Caco-2 (cell line): ENCODE measurements around the gene CFAP46. TPM values are rescaled to one million over a fixed set of nuclear protein-coding genes. Genes with fewer than 3 reads are reported as not detected.

Experiments used
- BruUV-seq: library from RNA; stranded (reverse); fragments of 400-500 nt; replicated peaks from 2 replicates; lab custom pipeline; 2021; lab: Mats Ljungman, UMichigan
- CTCF ChIA-PET: fragments of 300-600 bp; sonication (Branson Sonifier 250); formaldehyde crosslinking; loops from one replicate; lab custom pipeline; 2022; ENCODE audit warnings: antibody characterized with exemption; lab: Charles Lee
- POLR2A ChIA-PET: fragments of 300-600 bp; sonication (Branson Sonifier 250); formaldehyde crosslinking; loops from one replicate; lab custom pipeline; 2022; ENCODE audit warnings: antibody characterized with exemption; lab: Charles Lee
- DNase-seq, 2 experiments: peaks; one replicate each; pipeline versions ENCODE4 v3.0.0 to v3.0.0-alpha.2; 2020 to 2022
- H3K27me3 ChIP-seq: replicated peaks from 2 replicates; pipeline ENCODE4 v1.6.0; 2011; ENCODE audit warnings: low read length; ENCODE audit not compliant: control insufficient read depth, insufficient read depth
- H3K36me3 ChIP-seq: 2 replicates; pipeline ENCODE4 v1.5.1; 2011; ENCODE audit warnings: low read length; ENCODE audit not compliant: control insufficient read depth, insufficient read depth
- H3K4me1 ChIP-seq: fragments of 250-450 bp; sonication (Bioruptor Pico); 2 replicates; pipeline ENCODE4 v1.5.1; 2020; ENCODE audit warnings: mild to moderate bottlenecking
- H3K4me3 ChIP-seq: 2 replicates; pipeline ENCODE4 v1.5.1; 2011; ENCODE audit warnings: low read depth, mild to moderate bottlenecking, control low read depth, low read length
- H3K9me3 ChIP-seq: fragments of 250-450 bp; sonication (Bioruptor Pico); 2 replicates; pipeline ENCODE4 v1.5.1; 2020; ENCODE audit warnings: mild to moderate bottlenecking, moderate library complexity
- H3K27ac Mint-ChIP-seq: one replicate; pipeline ENCODE4 v1.8.0; 2022; ENCODE audit warnings: mixed read lengths; ENCODE audit not compliant: unreplicated experiment
- H3K27me3 Mint-ChIP-seq: one replicate; pipeline ENCODE4 v1.8.0; 2022; ENCODE audit warnings: mixed read lengths; ENCODE audit not compliant: insufficient read depth, unreplicated experiment
- H3K36me3 Mint-ChIP-seq: one replicate; pipeline ENCODE4 v1.8.0; 2022; ENCODE audit warnings: mild to moderate bottlenecking, mixed read lengths; ENCODE audit not compliant: insufficient read depth, unreplicated experiment
- H3K4me1 Mint-ChIP-seq: one replicate; pipeline ENCODE4 v1.8.0; 2022; ENCODE audit warnings: low read depth, mixed read lengths; ENCODE audit not compliant: unreplicated experiment
- H3K4me3 Mint-ChIP-seq: one replicate; pipeline ENCODE4 v1.8.0; 2022; ENCODE audit warnings: mild to moderate bottlenecking, moderate library complexity, mixed read lengths; ENCODE audit not compliant: unreplicated experiment
- H3K9me3 Mint-ChIP-seq: one replicate; pipeline ENCODE4 v1.8.0; 2022; ENCODE audit warnings: mixed read lengths; ENCODE audit not compliant: unreplicated experiment
- intact Hi-C: fragments of 100-400 bp; cut with micrococcal nuclease; formaldehyde crosslinking; loops from one replicate; pipeline ENCODE4 v1.10.0; 2022; ENCODE audit not compliant: unreplicated experiment
- total RNA-seq: library from RNA; stranded (reverse); gene quantifications from 2 replicates; pipeline ENCODE4 v1.2.3, GENCODE V29; 2022
- TF ChIP-seq, protein P1 (sequence below), 2 experiments: fragments of 200-600 bp in 1 of 2; IDR thresholded peaks; 1 replicate in 1 of 2; 2 replicates in 1 of 2; pipeline versions ENCODE4 v1.5.1 to v1.8.0; 2011 to 2022; ENCODE audit warnings: antibody characterized with exemption in 1 of 2, control low read depth in 1 of 2, inconsistent platforms in 1 of 2, low read depth in 1 of 2, low read length in 1 of 2, mild to moderate bottlenecking in 1 of 2, moderate library complexity in 1 of 2; ENCODE audit not compliant: insufficient read depth in 1 of 2, severe bottlenecking in 1 of 2, unreplicated experiment in 1 of 2

CFAP46 gene
- total RNA-seq, 1 experiment from 2014 or later = not detected

DNA sequence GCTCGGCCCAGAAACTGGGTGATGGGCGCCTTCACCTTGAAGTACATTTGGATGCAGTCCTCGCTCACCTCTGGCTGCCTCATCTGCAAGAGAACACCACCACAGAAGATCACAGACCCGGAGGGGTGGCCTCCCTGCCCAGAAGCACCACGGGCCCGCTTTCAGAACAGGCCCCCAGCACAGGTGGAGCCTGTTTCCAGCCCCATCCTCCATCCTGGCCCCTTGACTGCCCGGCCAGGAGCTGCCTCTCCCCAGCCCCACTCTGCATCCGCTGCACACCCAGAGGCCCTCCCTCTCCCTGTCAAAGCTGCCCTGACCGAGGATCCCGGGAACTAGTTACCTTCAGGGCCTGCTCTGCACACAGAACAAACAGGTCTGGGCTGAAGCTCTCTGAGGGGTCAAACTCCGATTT, 724 bp downstream of the CFAP46 start:
- intact Hi-C loops = loop anchor here (5.0 kb wide), 1 partner anchor 106 kb away; no protein-coding TSS in a partner anchor
- peaks cover 7% of the 10 kb centered on the region for H3K4me1 Mint-ChIP-seq
- H3K4me3 Mint-ChIP-seq = no peak overlapping the region
- H3K27me3 Mint-ChIP-seq = no peaks in the 10 kb centered on the region
- DNase-seq = peak in 1 of 2 experiments; percentile 36
- peaks cover 5% of the 10 kb centered on the region for H3K36me3 Mint-ChIP-seq
- H3K9me3 Mint-ChIP-seq = no peaks in the 10 kb centered on the region
- POLR2A ChIA-PET = no interaction called here
- H3K4me1 ChIP-seq = peaks cover 14% of the 10 kb centered on the region
- no TSS peak for BruUV-seq
- H3K36me3 ChIP-seq = no peaks in the 10 kb centered on the region
- H3K9me3 ChIP-seq = no peaks in the 10 kb centered on the region
- no peak overlapping the region for H3K27ac Mint-ChIP-seq
- CTCF ChIA-PET = interaction anchor here (1.0 kb wide), 1 partner anchor 183 kb away, joined by 3 read pairs; no protein-coding TSS in a partner anchor
- TF ChIP-seq, protein P1, sequence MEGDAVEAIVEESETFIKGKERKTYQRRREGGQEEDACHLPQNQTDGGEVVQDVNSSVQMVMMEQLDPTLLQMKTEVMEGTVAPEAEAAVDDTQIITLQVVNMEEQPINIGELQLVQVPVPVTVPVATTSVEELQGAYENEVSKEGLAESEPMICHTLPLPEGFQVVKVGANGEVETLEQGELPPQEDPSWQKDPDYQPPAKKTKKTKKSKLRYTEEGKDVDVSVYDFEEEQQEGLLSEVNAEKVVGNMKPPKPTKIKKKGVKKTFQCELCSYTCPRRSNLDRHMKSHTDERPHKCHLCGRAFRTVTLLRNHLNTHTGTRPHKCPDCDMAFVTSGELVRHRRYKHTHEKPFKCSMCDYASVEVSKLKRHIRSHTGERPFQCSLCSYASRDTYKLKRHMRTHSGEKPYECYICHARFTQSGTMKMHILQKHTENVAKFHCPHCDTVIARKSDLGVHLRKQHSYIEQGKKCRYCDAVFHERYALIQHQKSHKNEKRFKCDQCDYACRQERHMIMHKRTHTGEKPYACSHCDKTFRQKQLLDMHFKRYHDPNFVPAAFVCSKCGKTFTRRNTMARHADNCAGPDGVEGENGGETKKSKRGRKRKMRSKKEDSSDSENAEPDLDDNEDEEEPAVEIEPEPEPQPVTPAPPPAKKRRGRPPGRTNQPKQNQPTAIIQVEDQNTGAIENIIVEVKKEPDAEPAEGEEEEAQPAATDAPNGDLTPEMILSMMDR (IDR thresholded peaks at IDR 0.05; ENCODE audit: insufficient read depth in 1 of 2, low read depth in 1 of 2, low read length in 1 of 2, severe bottlenecking in 1 of 2, unreplicated experiment in 1 of 2) = no peak
- no peaks in the 10 kb centered on the region for H3K27me3 ChIP-seq
- H3K4me3 ChIP-seq = no peak overlapping the region

DNA sequence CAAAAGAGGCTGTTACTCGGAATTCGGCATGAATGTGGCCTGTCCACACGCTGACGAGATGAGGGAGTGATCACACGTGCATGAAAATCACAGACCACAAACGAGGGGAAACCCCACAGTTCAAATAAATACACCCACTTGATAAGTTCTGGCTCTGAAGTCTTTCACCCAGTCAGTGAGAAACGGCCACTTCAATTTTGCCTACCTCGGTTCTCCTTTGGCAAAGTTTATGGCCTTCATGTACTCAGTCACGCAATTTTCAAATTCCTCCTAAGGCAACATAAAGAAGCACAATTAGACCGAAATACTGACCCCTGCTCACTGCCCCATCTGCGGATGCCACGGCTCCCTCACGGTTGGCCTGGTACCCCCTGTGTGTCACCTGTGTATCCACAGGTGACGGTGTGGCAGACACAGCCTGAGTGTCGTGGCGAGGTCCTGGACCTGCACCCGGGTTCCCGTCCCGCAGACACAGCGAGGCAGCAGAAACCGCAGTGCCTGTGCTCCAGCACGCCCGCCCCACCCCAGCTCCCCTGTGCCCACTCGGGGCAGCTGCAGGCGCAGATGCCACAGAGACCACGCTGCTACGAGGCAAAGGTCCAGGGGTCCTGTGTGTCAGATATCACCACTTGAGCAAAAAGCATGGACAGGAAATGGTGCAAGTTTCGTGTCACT, 1.4 kb downstream of the CFAP46 start:
- Mint-ChIP-seq H3K27ac (no peak overlapping the region), H3K36me3 (peaks cover 5% of the 10 kb centered on the region), H3K4me1 (peaks cover 7% of the 10 kb centered on the region), H3K4me3 (no peak overlapping the region), H3K27me3 (no peaks in the 10 kb centered on the region), H3K9me3 (no peaks in the 10 kb centered on the region)
- H3K36me3 ChIP-seq = no peaks in the 10 kb centered on the region
- H3K27me3 ChIP-seq = no peaks in the 10 kb centered on the region
- ChIA-PET POLR2A (no interaction called here), CTCF (no interaction called here)
- no peak overlapping the region for H3K4me3 ChIP-seq
- BruUV-seq = no TSS peak
- no peak for DNase-seq
- TF ChIP-seq, protein P1 (IDR thresholded peaks at IDR 0.05; ENCODE audit: insufficient read depth in 1 of 2, low read depth in 1 of 2, low read length in 1 of 2, severe bottlenecking in 1 of 2, unreplicated experiment in 1 of 2) = no peak
- no peaks in the 10 kb centered on the region for H3K9me3 ChIP-seq
- peaks cover 14% of the 10 kb centered on the region for H3K4me1 ChIP-seq
- intact Hi-C loops = loop anchor here (1.0 to 5.0 kb wide), 2 partner anchors 106 to 183 kb away; no protein-coding TSS in a partner anchor

DNA sequence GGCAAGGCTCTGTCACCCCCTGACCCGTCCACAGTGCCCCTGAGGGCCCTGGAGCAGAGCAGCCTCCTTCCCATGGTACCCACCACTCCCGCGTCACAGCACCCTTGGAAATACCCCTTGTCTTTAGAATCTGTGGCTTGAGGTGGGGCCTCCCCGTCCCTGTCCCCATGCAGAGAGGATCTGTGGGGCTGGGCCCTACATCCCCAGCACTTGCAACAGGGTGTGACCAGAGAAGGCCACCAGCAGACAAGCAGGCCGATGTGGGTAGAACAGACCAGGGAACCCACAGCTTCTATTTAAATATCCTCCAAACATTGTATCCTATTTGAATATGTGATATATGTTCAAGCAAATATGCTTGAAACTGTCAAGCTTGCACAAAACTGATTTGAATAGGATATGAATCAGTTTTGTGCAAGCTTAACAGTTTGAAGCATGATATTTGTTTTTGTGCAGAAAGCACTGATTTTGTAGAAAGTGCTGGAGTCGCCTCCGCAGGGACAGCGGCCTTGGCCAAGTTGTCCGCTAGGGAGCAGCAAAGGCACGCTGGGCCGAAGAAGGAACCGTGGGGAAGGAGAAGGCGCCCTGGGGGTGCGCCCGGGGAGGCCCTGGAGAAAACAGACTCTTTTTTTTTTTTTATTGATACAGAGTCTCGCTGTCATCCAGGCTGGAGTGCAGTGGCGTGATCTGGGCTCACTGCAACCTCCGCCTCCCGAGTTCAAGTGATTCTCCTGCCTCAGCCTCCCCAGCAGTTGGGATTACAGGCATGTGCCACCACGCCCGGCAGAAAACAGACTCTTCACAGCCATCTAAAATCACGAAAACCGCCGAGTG, 2.2 kb downstream of the CFAP46 start:
- no peaks in the 10 kb centered on the region for H3K9me3 ChIP-seq
- intact Hi-C loops = loop anchor here (1.0 to 5.0 kb wide), 2 partner anchors 107 to 184 kb away; no protein-coding TSS in a partner anchor
- peak; percentile 73 to 87 for DNase-seq
- TF ChIP-seq, protein P1 (IDR thresholded peaks at IDR 0.05; ENCODE audit: insufficient read depth in 1 of 2, low read depth in 1 of 2, low read length in 1 of 2, severe bottlenecking in 1 of 2, unreplicated experiment in 1 of 2) = peak; percentile 99
- BruUV-seq = no TSS peak
- no peak overlapping the region for H3K4me3 ChIP-seq
- H3K27ac Mint-ChIP-seq = no peak overlapping the region
- H3K27me3 ChIP-seq = no peaks in the 10 kb centered on the region
- H3K4me3 Mint-ChIP-seq = no peak overlapping the region
- H3K4me1 ChIP-seq = peaks cover 14% of the 10 kb centered on the region
- H3K36me3 Mint-ChIP-seq = peaks cover 5% of the 10 kb centered on the region
- no peaks in the 10 kb centered on the region for H3K27me3 Mint-ChIP-seq
- H3K4me1 Mint-ChIP-seq = peaks cover 7% of the 10 kb centered on the region
- H3K9me3 Mint-ChIP-seq = no peaks in the 10 kb centered on the region
- ChIA-PET POLR2A (no interaction called here), CTCF (interaction anchor here (0.6 to 1.0 kb wide), 4 partner anchors 160 to 581 kb away, joined by 3 to 4 read pairs (median 4); no protein-coding TSS in a partner anchor)
- H3K36me3 ChIP-seq = no peaks in the 10 kb centered on the region
